SK-N-SH treated with all-trans-retinoic acid at 6 μM for 48 hours (cell line): ENCODE measurements around the gene HRH3.

Source experiments
- ESRRG ChIP-seq: fragments of 250-450 bp; sonication (Bioruptor Pico); IDR thresholded peaks from 2 replicates; pipeline ENCODE4 v1.6.1; 2021; ENCODE audit warnings: mild to moderate bottlenecking
- GLIS3 ChIP-seq: fragments of 250-450 bp; sonication (Bioruptor Pico); IDR thresholded peaks from 2 replicates; pipeline ENCODE4 v1.5.0; 2020; ENCODE audit warnings: mild to moderate bottlenecking, moderate library complexity
- ISL1 ChIP-seq: fragments of 250-450 bp; sonication (Bioruptor Pico); IDR thresholded peaks from 2 replicates; pipeline ENCODE4 v2.1.2; 2022; ENCODE audit warnings: mild to moderate bottlenecking, moderate library complexity
- PPARA ChIP-seq: fragments of 250-450 bp; sonication (Bioruptor Pico); IDR thresholded peaks from 2 replicates; pipeline ENCODE4 v1.5.0; 2020; ENCODE audit warnings: mild to moderate bottlenecking, borderline replicate concordance
- TCF4 ChIP-seq: fragments of 250-450 bp; sonication (Bioruptor Pico); IDR thresholded peaks from 2 replicates; pipeline ENCODE4 v1.8.0; 2021; ENCODE audit warnings: mild to moderate bottlenecking, moderate library complexity, borderline replicate concordance
- TOX ChIP-seq: fragments of 250-450 bp; sonication (Bioruptor Pico); IDR thresholded peaks from 2 replicates; pipeline ENCODE4 v1.8.0; 2021; ENCODE audit warnings: mild to moderate bottlenecking, moderate library complexity, borderline replicate concordance
- ZC3H10 ChIP-seq: fragments of 250-450 bp; sonication (Bioruptor Pico); IDR thresholded peaks from 2 replicates; pipeline ENCODE4 v1.5.1; 2021; ENCODE audit warnings: mild to moderate bottlenecking, moderate library complexity
- ZFP3 ChIP-seq: fragments of 250-450 bp; sonication (Bioruptor Pico); IDR thresholded peaks from 2 replicates; pipeline ENCODE4 v1.5.0; 2020; ENCODE audit warnings: mild to moderate bottlenecking, moderate library complexity
- ZFP30 ChIP-seq: fragments of 450-650 bp; formaldehyde crosslinking; IDR thresholded peaks from 2 replicates; pipeline ENCODE4 v1.5.0; 2022; ENCODE audit warnings: mild to moderate bottlenecking, moderate library complexity
- ZNF70 ChIP-seq: fragments of 450-650 bp; formaldehyde crosslinking; IDR thresholded peaks from 2 replicates; pipeline ENCODE4 v1.5.0; 2020; ENCODE audit warnings: mild to moderate bottlenecking, moderate library complexity
- TF ChIP-seq, protein P1 (sequence below): fragments of 250-450 bp; sonication (Bioruptor Pico); IDR thresholded peaks from 2 replicates; pipeline ENCODE4 v1.5.1; 2020; ENCODE audit warnings: low read depth, mild to moderate bottlenecking, moderate library complexity
- TF ChIP-seq, protein P2 (sequence below): fragments of 250-450 bp; sonication (Bioruptor Pico); IDR thresholded peaks from 2 replicates; pipeline ENCODE4 v1.5.0; 2020; ENCODE audit warnings: mild to moderate bottlenecking, moderate library complexity
- TF ChIP-seq, protein P3 (sequence below): fragments of 250-450 bp; sonication (Bioruptor Pico); IDR thresholded peaks from 2 replicates; pipeline ENCODE4 v1.5.1; 2021; ENCODE audit warnings: mild to moderate bottlenecking, moderate library complexity
- TF ChIP-seq, protein P4 (sequence below): fragments of 250-450 bp; sonication (Bioruptor Pico); IDR thresholded peaks from 2 replicates; pipeline ENCODE4 v1.8.0; 2020; ENCODE audit warnings: mild to moderate bottlenecking, moderate library complexity, borderline replicate concordance

DNA sequence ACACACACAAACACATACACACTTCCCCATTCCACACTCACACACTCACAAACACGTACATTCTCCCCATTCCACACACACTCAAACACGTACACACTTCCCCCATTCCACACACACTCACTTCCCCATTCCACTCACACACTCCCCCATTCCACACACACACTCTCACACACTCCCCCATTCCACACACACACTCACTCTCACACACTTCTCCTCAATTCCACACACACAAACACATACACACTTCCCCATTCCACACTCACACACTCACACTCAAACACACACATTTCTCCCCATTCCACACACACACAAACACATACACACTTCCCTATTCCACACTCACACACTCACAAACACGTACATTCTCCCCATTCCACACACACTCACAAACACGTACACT lies 9.6 kb upstream of the HRH3 start:
- no peak for TF ChIP-seq ESRRG
- TF ChIP-seq PPARA (CRISPR knock-in tag): no peak
- TF ChIP-seq, protein P1, sequence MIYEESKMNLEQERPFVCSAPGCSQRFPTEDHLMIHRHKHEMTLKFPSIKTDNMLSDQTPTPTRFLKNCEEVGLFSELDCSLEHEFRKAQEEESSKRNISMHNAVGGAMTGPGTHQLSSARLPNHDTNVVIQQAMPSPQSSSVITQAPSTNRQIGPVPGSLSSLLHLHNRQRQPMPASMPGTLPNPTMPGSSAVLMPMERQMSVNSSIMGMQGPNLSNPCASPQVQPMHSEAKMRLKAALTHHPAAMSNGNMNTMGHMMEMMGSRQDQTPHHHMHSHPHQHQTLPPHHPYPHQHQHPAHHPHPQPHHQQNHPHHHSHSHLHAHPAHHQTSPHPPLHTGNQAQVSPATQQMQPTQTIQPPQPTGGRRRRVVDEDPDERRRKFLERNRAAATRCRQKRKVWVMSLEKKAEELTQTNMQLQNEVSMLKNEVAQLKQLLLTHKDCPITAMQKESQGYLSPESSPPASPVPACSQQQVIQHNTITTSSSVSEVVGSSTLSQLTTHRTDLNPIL (CRISPR knock-in tag): no peak
- TF ChIP-seq TCF4 (CRISPR knock-in tag): no peak
- TF ChIP-seq, protein P2, sequence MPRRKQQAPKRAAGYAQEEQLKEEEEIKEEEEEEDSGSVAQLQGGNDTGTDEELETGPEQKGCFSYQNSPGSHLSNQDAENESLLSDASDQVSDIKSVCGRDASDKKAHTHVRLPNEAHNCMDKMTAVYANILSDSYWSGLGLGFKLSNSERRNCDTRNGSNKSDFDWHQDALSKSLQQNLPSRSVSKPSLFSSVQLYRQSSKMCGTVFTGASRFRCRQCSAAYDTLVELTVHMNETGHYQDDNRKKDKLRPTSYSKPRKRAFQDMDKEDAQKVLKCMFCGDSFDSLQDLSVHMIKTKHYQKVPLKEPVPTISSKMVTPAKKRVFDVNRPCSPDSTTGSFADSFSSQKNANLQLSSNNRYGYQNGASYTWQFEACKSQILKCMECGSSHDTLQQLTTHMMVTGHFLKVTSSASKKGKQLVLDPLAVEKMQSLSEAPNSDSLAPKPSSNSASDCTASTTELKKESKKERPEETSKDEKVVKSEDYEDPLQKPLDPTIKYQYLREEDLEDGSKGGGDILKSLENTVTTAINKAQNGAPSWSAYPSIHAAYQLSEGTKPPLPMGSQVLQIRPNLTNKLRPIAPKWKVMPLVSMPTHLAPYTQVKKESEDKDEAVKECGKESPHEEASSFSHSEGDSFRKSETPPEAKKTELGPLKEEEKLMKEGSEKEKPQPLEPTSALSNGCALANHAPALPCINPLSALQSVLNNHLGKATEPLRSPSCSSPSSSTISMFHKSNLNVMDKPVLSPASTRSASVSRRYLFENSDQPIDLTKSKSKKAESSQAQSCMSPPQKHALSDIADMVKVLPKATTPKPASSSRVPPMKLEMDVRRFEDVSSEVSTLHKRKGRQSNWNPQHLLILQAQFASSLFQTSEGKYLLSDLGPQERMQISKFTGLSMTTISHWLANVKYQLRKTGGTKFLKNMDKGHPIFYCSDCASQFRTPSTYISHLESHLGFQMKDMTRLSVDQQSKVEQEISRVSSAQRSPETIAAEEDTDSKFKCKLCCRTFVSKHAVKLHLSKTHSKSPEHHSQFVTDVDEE (CRISPR knock-in tag): no peak
- no peak for TF ChIP-seq ZNF70 (CRISPR knock-in tag)
- TF ChIP-seq TOX: no peak
- no peak for TF ChIP-seq ZFP3
- TF ChIP-seq, protein P3, sequence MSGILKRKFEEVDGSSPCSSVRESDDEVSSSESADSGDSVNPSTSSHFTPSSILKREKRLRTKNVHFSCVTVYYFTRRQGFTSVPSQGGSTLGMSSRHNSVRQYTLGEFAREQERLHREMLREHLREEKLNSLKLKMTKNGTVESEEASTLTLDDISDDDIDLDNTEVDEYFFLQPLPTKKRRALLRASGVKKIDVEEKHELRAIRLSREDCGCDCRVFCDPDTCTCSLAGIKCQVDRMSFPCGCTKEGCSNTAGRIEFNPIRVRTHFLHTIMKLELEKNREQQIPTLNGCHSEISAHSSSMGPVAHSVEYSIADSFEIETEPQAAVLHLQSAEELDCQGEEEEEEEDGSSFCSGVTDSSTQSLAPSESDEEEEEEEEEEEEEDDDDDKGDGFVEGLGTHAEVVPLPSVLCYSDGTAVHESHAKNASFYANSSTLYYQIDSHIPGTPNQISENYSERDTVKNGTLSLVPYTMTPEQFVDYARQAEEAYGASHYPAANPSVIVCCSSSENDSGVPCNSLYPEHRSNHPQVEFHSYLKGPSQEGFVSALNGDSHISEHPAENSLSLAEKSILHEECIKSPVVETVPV (CRISPR knock-in tag): no peak
- TF ChIP-seq, protein P4, sequence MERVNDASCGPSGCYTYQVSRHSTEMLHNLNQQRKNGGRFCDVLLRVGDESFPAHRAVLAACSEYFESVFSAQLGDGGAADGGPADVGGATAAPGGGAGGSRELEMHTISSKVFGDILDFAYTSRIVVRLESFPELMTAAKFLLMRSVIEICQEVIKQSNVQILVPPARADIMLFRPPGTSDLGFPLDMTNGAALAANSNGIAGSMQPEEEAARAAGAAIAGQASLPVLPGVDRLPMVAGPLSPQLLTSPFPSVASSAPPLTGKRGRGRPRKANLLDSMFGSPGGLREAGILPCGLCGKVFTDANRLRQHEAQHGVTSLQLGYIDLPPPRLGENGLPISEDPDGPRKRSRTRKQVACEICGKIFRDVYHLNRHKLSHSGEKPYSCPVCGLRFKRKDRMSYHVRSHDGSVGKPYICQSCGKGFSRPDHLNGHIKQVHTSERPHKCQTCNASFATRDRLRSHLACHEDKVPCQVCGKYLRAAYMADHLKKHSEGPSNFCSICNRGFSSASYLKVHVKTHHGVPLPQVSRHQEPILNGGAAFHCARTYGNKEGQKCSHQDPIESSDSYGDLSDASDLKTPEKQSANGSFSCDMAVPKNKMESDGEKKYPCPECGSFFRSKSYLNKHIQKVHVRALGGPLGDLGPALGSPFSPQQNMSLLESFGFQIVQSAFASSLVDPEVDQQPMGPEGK: no peak
- TF ChIP-seq ISL1 (CRISPR knock-in tag): no peak
- no peak for TF ChIP-seq ZC3H10 (CRISPR knock-in tag)
- no peak for TF ChIP-seq ZFP30
- no peak for TF ChIP-seq GLIS3 (CRISPR knock-in tag)
